HG03439 (cell line): ENCODE results near the gene PCYT1A.

Experiments used
- ATAC-seq: cut with Tn5 transposase; IDR thresholded peaks from one replicate; pipeline ENCODE4 v1.9.1; 2021; ENCODE audit warnings: mild to moderate bottlenecking, moderate library complexity; ENCODE audit not compliant: unreplicated experiment

PCYT1A gene

GRCh38 chr3:196238612-196239560 is 48.6 kb downstream of the PCYT1A start:
- ATAC-seq = no peak

- no peak for ATAC-seq
These were observed 50.3 kb downstream of the PCYT1A start for GRCh38 chr3:196237203-196237602.

GRCh38 chr3:196236223-196236622 is 51.3 kb downstream of the PCYT1A start:
- ATAC-seq = no peak

DNA sequence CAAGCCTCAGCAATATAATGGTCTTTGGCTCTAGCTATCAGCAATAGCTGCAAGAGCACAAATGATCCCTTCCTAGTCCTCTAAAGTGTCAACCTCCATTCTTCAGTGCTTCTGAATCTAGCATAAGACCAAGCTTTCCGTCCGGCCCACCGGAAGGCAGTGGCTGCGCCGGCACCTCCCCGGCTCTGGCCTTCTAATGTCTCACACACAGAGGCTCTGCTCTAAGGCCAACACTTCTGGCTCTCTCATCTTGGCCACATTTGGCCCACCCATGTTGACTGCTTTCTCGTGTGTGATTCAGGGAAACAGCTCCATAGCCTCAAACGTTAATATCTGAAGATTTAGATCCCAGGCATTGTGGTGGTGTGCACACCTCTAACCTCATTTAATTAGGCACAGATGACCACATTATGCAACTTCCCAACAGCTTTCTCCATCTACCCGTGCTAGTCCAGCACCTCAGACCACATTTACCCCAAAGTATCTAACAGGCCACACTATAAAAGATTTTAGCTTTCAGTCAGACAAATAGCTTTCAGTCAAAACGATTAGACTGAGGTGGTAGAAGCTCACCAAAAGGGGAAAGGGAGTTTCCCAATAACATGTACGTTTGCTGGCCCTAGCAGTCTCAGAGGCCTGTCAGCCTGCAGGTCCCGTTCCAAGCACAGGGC is 51.9 kb downstream of the PCYT1A start:
- ATAC-seq = no peak

- no peak for ATAC-seq
These were observed 54.7 kb downstream of the PCYT1A start for GRCh38 chr3:196232882-196233251.

DNA sequence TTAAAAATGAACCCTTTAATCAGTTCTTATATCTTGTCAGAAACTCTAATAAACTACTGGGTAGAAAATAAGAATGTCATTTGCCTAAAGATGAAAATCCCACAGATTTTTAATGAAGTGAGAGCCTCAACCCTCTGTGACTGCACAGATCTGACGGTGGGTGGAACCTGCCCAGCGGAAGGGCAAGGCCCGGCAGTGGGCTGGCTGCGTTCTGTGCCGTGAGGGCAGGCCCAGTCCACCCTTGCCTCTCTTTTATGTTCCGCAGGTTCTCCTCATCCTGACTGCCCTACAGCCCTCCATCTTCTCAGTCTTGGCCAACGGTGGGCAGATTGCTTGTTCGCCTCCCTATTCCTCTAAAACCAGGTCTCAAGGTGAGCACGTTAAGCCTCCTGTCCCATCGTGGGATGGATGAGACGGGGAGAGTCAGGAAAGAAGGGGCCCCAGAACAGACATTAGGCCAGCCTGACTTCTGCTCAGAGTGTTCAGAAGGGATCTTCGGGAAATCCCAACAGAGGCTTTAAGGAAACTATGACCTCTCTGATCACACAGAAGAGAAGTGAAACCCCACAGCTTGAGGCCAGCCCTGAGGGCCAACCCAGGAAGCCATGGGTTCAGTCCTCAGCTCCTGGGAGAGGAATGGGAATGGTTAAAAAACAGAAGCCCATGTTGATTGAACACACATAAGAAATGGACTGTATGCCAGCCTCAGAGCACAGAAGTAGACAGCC is 55.2 kb downstream of the PCYT1A start:
- ATAC-seq = no peak

DNA sequence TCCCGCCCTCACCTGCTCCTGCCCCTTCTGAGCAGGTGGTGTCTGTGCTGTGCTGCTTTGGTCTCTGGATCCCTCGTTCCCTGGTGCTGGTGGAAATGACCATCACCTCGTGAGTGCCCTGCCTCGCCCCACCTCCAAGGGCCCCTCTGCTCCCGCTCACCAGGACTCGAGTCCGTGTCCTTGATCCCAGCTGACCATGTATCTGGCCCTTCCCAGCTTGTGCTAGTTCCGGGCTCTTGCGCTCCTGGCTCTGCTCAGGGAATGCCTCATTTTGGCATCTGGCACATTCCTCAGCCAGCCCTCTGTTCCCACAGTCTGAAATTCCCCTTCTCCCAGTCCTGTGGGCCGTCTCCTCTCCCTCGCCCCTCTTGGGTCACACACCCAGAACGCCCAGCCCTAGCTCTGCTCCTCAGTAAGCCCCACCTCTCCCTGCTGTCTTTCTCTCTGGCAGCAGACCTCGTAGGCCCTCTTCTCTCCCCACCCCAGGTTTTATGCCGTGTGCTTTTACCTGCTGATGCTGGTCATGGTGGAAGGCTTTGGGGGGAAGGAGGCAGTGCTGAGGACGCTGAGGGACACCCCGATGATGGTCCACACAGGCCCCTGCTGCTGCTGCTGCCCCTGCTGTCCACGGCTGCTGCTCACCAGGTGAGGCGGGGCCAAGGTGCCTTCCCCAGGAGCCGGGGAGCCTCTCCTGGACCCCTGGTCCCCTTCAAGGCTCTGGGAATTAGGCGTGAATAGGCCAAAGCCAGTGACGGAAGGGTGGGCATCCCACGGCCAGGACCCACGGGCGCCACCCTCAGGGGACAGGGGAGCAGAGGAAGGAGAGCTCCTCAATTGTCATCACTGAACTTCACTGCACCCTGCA is 59.7 kb downstream of the PCYT1A start:
- ATAC-seq = no peak

GRCh38 chr3:196227121-196227561 is 60.4 kb downstream of the PCYT1A start:
- ATAC-seq = no peak

GRCh38 chr3:196225763-196226364 is 61.7 kb downstream of the PCYT1A start:
- no peak for ATAC-seq

GRCh38 chr3:196225086-196225485 is 62.4 kb downstream of the PCYT1A start:
- ATAC-seq = no peak

GRCh38 chr3:196222876-196223595 is 64.5 kb downstream of the PCYT1A start:
- ATAC-seq = no peak

- no peak for ATAC-seq
These were observed 66.5 kb downstream of the PCYT1A start for GRCh38 chr3:196220991-196221390.

DNA sequence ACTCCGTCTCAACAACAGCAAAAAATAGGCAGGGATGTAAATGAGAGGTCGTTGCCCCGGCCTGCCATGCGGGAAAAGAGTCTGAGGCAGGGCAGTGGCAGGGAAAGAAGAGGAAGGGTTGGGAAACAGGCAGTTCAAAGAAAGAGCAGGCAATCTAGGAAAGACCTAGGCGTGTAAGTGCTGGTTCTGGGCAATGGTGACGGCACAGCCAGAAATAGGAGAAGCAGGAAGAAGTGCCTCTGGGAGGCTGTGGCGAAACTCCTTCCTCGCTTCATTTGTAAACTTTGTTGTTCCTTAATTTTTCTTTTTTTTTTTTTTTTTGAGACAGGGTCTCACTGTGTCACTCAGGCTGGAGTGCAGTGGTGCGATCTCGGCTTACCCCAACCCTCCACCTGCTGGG is 66.9 kb downstream of the PCYT1A start:
- no peak for ATAC-seq

GRCh38 chr3:196219970-196220311 is 67.6 kb downstream of the PCYT1A start:
- no peak for ATAC-seq

GRCh38 chr3:196219194-196219969 is 68.1 kb downstream of the PCYT1A start:
- ATAC-seq = peak; percentile 65

GRCh38 chr3:196218155-196218712 is 69.3 kb downstream of the PCYT1A start:
- no peak for ATAC-seq

GRCh38 chr3:196217307-196218154 is 70.0 kb downstream of the PCYT1A start:
- no peak for ATAC-seq
